Cardiac muscle cell (in vitro differentiated cells and primary cell): Measurements from ENCODE around the gene USP21. TPM values are rescaled to one million over a fixed set of nuclear protein-coding genes. Genes with fewer than 3 reads are reported as not detected.

Source experiments
- DNase-seq, 2 donors: peaks; one replicate each; pipeline versions ENCODE4 v3.0.0 to v3.0.0-alpha.2; 2010 to 2017; ENCODE audit warnings: low read depth in 1 of 2, low spot score in 1 of 2
- H3K27ac ChIP-seq: fragments of 200-600 bp; sonication (generic); 2 replicates; pipeline ENCODE4 v1.5.1; 2016
- H3K27me3 ChIP-seq: fragments of 200-600 bp; sonication (generic); 2 replicates; pipeline ENCODE4 v1.6.0; 2016; ENCODE audit warnings: control low read depth
- H3K36me3 ChIP-seq: fragments of 200-600 bp; sonication (generic); 2 replicates; pipeline ENCODE4 v1.5.1; 2016; ENCODE audit warnings: control low read depth
- H3K4me1 ChIP-seq: fragments of 200-600 bp; sonication (generic); 2 replicates; pipeline ENCODE4 v1.8.1; 2017; ENCODE audit warnings: low read depth, mild to moderate bottlenecking, mixed run types
- H3K4me3 ChIP-seq: fragments of 200-600 bp; sonication (generic); 2 replicates; pipeline ENCODE4 v1.5.1; 2016; ENCODE audit warnings: mild to moderate bottlenecking
- H3K9me3 ChIP-seq: fragments of 200-600 bp; sonication (generic); 2 replicates; pipeline ENCODE4 v1.5.1; 2017; ENCODE audit warnings: low read depth, mild to moderate bottlenecking, control low read depth
- polyA plus RNA-seq: library from polyadenylated mRNA; unstranded; fragments of >200 nt; fragmentation: Nextera tagmentation; extraction: Ambion mirVana; gene quantifications from 2 replicates; pipeline ENCODE4 v1.2.1, GENCODE V29; 2016
- total RNA-seq: library from RNA; depleted of rRNA; stranded (reverse); fragments of >200 nt; gene quantifications from 2 replicates; pipeline ENCODE4 v1.2.3, GENCODE V29; 2016
- TF ChIP-seq, protein P1 (sequence below): IDR thresholded peaks from 2 replicates; pipeline ENCODE4 v1.5.1; 2012; ENCODE audit warnings: low read depth, mild to moderate bottlenecking, low read length

USP21 gene
- total and polyA plus RNA-seq, 2 experiments from 2014 or later = 19.6 to 48.8 TPM

DNA sequence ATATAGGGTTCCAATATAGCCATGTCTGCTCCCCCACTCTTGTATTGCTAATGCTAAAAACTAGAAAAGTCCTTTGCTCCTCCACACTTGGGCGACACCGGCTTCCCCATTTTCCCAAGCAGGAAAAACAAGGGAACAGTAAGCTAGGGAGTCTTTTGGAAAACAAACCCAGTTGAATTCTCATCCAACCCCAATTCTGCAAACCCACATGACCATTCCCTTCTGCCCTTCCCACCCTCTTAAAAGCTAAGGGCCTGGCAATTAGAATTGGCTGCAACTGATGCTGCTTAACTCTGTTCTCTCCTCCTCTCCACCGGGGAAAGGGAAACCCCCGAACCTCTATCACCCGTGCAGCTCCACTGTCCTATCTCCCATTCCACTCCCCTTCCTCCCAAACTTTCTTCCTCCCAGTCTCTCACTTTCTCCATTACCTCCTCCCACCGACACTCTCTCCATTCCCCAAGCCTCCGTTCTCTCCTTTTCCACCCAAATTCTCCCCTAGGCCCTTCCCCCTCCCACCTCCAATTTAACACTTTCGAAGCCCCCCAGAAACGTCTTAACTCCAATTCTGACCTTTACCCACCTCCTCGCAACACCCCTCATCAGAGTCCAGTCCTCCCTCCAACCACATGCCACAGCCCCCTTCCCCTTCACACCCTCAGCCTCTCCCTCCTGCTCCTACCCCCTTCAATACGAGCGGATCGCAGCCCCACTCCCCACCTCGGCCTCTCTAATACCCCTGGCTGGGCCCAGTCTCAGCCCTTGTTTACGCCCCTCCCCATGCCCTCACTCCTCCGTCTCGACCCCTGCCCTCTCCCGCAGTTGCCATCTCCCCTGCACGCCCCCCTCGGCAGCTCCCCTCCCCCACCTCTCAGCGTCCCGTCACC is 27.5 kb upstream of the USP21 start:
- peak in 1 of 2 donors; percentile 64 for DNase-seq
- TF ChIP-seq, protein P1, sequence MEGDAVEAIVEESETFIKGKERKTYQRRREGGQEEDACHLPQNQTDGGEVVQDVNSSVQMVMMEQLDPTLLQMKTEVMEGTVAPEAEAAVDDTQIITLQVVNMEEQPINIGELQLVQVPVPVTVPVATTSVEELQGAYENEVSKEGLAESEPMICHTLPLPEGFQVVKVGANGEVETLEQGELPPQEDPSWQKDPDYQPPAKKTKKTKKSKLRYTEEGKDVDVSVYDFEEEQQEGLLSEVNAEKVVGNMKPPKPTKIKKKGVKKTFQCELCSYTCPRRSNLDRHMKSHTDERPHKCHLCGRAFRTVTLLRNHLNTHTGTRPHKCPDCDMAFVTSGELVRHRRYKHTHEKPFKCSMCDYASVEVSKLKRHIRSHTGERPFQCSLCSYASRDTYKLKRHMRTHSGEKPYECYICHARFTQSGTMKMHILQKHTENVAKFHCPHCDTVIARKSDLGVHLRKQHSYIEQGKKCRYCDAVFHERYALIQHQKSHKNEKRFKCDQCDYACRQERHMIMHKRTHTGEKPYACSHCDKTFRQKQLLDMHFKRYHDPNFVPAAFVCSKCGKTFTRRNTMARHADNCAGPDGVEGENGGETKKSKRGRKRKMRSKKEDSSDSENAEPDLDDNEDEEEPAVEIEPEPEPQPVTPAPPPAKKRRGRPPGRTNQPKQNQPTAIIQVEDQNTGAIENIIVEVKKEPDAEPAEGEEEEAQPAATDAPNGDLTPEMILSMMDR = no peak
- Histone ChIP-seq H3K36me3 (no peaks in the 10 kb centered on the region), H3K9me3 (no peaks in the 10 kb centered on the region), H3K27me3 (no peaks in the 10 kb centered on the region), H3K27ac (peak overlapping the region; percentile 97), H3K4me3 (peak overlapping the region; percentile 60), H3K4me1 (peaks cover 30% of the 10 kb centered on the region)

DNA sequence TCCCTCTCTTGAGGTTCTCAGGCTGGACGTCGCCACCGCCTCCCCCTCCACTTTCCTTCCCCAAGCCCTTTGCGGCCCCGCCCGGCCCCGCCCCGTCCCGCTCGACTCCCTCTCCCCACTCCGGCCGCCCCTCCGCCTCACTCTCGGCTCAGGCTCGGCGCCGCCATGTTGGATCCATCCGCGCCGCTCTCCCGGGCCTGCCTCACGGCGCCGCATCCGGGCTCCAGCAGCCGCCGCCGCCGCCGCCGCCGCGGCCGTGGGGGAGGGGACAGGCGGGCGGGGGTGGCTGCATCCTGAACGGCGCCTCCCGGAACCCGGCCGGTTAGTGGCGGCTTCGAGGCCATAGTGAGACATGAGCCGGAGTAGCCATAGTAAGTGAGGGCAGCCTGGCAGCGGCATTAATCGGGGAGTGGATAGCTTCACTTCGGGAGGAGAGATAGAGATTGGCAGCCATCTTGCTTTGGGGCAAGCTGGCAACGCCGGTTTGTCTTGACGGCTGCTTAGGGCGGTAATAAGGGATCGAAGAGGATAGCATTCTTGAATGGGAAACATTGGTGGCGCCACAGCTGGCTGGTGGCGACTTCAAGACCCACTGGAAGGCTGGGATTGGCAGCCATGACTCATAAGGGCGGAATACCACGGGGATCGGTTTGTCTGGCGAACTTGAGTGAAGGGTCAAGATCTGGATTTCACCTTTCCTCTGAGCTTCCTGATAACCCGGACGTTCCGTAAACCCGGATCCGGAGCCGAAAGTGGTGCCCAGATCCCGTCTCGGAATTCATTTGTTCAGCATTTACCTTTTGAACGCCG is 26.7 kb upstream of the USP21 start, which contains the start of gene DEDD:
DEDD (minus strand) TSS at position 258 of the 810 bp plus-strand sequence. CDS start 8,205 bp downstream, outside the sequence.
- DNase-seq = peak; percentile 96 to 98
- Histone ChIP-seq H3K27ac (peak within 1 kb of the TSS; percentile 97), H3K4me3 (peak within 1 kb of the TSS; percentile 60), H3K36me3 (no peaks in the 10 kb centered on the region), H3K9me3 (no peaks in the 10 kb centered on the region), H3K4me1 (peaks cover 30% of the 10 kb centered on the region), H3K27me3 (no peaks in the 10 kb centered on the region)
- TF ChIP-seq, protein P1 = no peak

DNA sequence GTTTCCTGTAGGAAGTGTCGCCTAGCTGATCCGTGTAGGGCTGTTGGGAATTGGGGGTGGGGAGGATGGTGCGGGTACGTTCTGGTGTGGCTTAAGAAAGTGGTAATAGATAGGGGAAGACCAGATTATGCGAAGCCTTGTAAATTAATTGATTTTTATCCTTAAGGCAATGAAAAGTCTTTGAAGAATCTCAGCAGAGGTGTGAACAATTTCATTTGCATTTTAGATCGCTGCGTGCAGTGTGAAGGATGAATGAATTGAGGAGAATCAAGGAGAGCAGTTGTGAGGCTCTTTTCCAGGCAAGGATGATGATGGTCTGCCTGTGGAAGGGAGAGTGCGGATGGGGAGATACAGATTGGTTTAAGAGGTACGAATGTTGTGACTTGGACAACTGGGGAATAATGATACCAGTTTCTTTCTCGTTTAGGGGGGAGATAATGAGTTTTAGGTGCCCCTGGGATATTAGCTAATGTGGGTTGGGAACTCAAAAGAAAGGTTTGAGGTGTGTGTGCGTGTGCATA is 26.0 kb upstream of the USP21 start:
- no peaks in the 10 kb centered on the region for H3K36me3 ChIP-seq
- H3K4me1 ChIP-seq = peaks cover 33% of the 10 kb centered on the region
- H3K27me3 ChIP-seq = no peaks in the 10 kb centered on the region
- TF ChIP-seq, protein P1 = no peak
- H3K27ac ChIP-seq = peak overlapping the region; percentile 97
- peak overlapping the region; percentile 60 for H3K4me3 ChIP-seq
- no peak for DNase-seq
- no peaks in the 10 kb centered on the region for H3K9me3 ChIP-seq

DNA sequence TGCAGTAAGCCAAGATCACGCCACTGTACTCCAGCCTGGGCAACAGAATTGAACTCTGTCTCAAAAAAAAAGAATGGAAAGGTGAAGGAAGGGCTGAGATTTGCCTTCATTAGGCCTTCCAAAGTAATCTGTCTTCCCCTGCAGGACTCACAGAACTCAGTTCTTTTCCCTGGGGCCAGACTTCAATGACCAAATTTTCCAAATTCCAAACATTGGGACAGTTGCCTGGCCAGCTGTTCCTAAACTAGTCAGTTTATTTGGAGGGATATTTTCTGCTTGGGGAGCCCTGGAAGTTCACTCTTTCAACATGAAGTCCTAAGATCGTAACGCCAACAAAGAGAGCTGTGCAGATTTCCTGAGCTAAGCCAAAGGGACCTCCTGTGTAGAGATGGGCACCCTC is 21.4 kb upstream of the USP21 start:
- Histone ChIP-seq H3K27me3 (no peaks in the 10 kb centered on the region), H3K4me3 (no peak overlapping the region), H3K9me3 (no peaks in the 10 kb centered on the region), H3K27ac (peak overlapping the region; percentile 85), H3K36me3 (no peaks in the 10 kb centered on the region), H3K4me1 (peaks cover 22% of the 10 kb centered on the region)
- TF ChIP-seq, protein P1 = no peak
- DNase-seq = no peak

DNA sequence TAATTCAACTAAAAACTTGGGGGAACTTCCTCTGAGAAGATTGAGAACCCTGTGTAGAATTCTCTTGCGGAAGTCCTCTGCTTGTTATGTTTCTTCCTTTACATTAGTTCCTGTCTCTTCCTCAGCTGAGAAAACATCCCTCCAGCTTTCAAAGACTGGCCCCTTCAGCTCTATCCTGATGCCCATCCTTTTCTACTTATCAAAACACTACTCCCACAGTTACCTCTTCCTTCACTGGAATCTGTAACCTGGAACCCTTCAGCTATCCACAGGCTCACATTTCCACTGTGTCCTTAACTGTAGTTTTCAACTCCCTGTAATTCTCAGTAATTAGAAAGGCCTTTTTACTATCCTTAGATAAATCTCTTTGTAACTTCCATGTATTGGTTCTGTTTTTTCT is 20.9 kb upstream of the USP21 start:
- DNase-seq = no peak
- Histone ChIP-seq H3K27me3 (no peaks in the 10 kb centered on the region), H3K4me3 (no peak overlapping the region), H3K9me3 (no peaks in the 10 kb centered on the region), H3K36me3 (no peaks in the 10 kb centered on the region), H3K27ac (peak overlapping the region; percentile 85), H3K4me1 (peaks cover 22% of the 10 kb centered on the region)
- TF ChIP-seq, protein P1 = no peak
